ENCODE data around the gene STAB2. TPM values are rescaled to one million over a fixed set of nuclear protein-coding genes. Genes with fewer than 3 reads are reported as not detected.

The STAB2 gene
- total RNA-seq, 1 donor from 2014 or later: 0.03 TPM

DNA sequence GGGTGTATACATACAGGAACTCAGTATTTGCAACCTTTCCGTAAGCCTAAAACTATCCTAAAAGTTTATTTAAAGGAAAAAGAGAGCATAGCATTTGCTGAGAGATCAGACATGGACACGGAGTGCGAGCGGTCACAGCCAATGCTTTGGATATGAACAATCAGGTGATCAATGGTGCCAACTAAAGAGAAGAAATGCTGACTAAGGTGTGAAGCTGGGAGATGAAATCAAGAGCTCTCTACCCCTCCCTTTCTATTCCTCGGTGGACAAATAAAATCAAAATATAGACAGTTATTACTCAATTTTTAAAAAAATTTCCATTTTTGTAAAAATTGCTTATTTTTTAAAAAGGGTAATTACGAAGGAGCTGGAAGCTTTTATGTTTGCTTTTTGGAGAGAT, 224.7 kb downstream of the STAB2 start:
- Histone ChIP-seq H3K4me1 (no peaks in the 10 kb centered on the region), H3K36me3 (no peaks in the 10 kb centered on the region), H3K27me3 (ENCODE audit: low read depth) (no peaks in the 10 kb centered on the region), H3K27ac (replicated peaks) (no peak overlapping the region), H3K9me3 (replicated peaks) (no peaks in the 10 kb centered on the region), H3K4me3 (no peak overlapping the region)
- intact Hi-C loops (cut with micrococcal nuclease): no loop called here
- TF ChIP-seq, protein P1, sequence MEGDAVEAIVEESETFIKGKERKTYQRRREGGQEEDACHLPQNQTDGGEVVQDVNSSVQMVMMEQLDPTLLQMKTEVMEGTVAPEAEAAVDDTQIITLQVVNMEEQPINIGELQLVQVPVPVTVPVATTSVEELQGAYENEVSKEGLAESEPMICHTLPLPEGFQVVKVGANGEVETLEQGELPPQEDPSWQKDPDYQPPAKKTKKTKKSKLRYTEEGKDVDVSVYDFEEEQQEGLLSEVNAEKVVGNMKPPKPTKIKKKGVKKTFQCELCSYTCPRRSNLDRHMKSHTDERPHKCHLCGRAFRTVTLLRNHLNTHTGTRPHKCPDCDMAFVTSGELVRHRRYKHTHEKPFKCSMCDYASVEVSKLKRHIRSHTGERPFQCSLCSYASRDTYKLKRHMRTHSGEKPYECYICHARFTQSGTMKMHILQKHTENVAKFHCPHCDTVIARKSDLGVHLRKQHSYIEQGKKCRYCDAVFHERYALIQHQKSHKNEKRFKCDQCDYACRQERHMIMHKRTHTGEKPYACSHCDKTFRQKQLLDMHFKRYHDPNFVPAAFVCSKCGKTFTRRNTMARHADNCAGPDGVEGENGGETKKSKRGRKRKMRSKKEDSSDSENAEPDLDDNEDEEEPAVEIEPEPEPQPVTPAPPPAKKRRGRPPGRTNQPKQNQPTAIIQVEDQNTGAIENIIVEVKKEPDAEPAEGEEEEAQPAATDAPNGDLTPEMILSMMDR (IDR thresholded peaks at IDR 0.05; ENCODE audit: borderline replicate concordance): no peak
- no peak for DNase-seq

DNA sequence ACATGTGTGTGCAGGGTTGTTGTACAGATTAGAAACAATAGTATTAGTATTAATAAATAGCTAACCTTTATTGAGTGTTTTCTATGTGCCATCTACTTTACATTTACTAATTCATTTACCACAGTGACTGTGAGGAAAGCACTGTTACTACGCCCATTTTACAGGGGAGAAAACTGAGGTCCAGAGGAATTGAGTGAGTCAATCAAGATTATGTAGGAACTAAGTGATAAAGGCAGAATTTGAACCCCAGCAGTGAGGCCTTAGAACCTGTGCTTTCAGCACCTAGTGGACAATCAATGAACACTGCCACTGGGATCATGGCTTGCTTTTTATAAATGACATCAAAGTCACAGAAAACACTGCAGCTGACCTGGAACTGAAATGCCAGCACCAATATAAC, 225.7 kb downstream of the STAB2 start:
- TF ChIP-seq, protein P1 (IDR thresholded peaks at IDR 0.05; ENCODE audit: borderline replicate concordance): no peak
- Histone ChIP-seq H3K9me3 (replicated peaks) (no peaks in the 10 kb centered on the region), H3K27ac (replicated peaks) (no peak overlapping the region), H3K27me3 (ENCODE audit: low read depth) (no peaks in the 10 kb centered on the region), H3K36me3 (no peaks in the 10 kb centered on the region), H3K4me3 (no peak overlapping the region), H3K4me1 (no peaks in the 10 kb centered on the region)
- no peak for DNase-seq
- intact Hi-C loops (cut with micrococcal nuclease): no loop called here

DNA sequence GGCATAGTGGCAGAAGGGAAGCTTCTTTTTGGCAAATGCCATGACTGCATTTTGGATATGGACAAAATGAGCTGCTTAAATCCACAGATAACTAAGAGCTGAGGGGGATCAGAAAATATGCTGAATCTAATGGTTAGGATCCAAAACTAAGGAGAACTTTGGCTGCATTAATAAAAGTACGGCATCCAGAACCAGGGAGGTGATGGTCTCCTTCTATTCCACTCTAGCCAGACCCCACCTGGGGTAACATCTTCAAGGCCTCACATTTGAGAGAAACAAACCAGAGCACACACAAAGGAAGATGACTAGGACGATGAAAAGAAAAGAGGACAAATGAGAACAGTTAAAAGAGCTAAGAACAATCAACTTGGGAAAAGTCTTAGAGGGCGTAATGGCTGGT, 226.4 kb downstream of the STAB2 start:
- TF ChIP-seq, protein P1 (IDR thresholded peaks at IDR 0.05; ENCODE audit: borderline replicate concordance): no peak
- DNase-seq: no peak
- Histone ChIP-seq H3K4me1 (no peaks in the 10 kb centered on the region), H3K27ac (replicated peaks) (no peak overlapping the region), H3K36me3 (no peaks in the 10 kb centered on the region), H3K4me3 (no peak overlapping the region), H3K27me3 (ENCODE audit: low read depth) (no peaks in the 10 kb centered on the region), H3K9me3 (replicated peaks) (no peaks in the 10 kb centered on the region)
- intact Hi-C loops (cut with micrococcal nuclease): no loop called here

DNA sequence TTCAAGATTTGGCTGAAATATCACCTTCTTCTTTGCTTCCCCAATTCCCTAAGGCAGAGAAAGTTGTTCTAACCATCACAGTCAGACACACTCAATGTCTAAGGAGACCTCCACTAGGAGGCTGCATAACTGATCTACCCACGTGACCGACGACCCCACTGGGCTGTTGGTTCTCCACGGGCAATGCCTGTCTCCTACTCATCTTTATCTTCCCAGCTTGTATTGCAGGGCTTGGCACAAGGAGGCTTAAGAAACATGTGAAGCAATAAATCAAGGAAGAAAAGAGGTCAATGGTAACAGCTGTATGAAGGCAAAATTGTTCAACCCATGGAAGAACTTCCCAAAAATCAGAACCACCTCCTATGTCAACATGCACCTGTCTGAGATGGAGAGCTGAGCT, 226.9 kb downstream of the STAB2 start:
- DNase-seq: no peak
- no peaks in the 10 kb centered on the region for H3K4me1 ChIP-seq
- H3K27ac ChIP-seq (replicated peaks): no peak overlapping the region
- no peaks in the 10 kb centered on the region for H3K36me3 ChIP-seq
- intact Hi-C loops (cut with micrococcal nuclease): no loop called here
- no peak overlapping the region for H3K4me3 ChIP-seq
- no peaks in the 10 kb centered on the region for H3K27me3 ChIP-seq (ENCODE audit: low read depth)
- TF ChIP-seq, protein P1 (IDR thresholded peaks at IDR 0.05; ENCODE audit: borderline replicate concordance): no peak
- H3K9me3 ChIP-seq (replicated peaks): no peaks in the 10 kb centered on the region

DNA sequence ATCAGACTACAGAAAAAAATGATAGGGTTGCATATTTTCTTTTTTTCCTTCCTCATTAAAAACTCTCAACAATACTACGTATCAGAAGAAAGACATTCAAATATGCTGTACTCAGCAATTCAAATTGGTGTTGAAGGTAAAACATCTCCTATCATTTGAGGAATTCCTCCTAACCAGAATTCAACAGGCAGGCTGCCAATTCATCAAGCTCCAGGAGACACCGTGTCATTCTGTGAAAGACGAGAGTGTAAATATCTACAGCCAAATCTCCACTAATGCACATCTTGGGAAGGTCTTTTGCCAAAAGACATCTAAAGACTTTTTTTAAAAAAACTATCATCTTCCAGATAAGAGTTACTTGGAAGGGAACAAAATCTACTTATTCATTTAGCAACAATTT, 227.4 kb downstream of the STAB2 start:
- H3K9me3 ChIP-seq (replicated peaks): no peaks in the 10 kb centered on the region
- no peaks in the 10 kb centered on the region for H3K36me3 ChIP-seq
- H3K27ac ChIP-seq (replicated peaks): no peak overlapping the region
- H3K4me1 ChIP-seq: no peaks in the 10 kb centered on the region
- intact Hi-C loops (cut with micrococcal nuclease): no loop called here
- no peaks in the 10 kb centered on the region for H3K27me3 ChIP-seq (ENCODE audit: low read depth)
- no peak for DNase-seq
- no peak overlapping the region for H3K4me3 ChIP-seq
- TF ChIP-seq, protein P1 (IDR thresholded peaks at IDR 0.05; ENCODE audit: borderline replicate concordance): no peak

Other genes with a start within 250 kb of the STAB2 start
- not detected for gene C12orf42, start 91.3 kb upstream of the STAB2 start, total RNA-seq